NCI-H2227 treated with DMSO at 0.1 percent for 48 hours (cell line): ENCODE results near the gene KCNC2.

ENCODE experiments used
- DNase-seq: peaks from one replicate; lab custom pipeline; 2025; lab: John Stamatoyannopoulos, UW

KCNC2 gene

GRCh38 chr12:75058228-75058627, 151.4 kb downstream of the KCNC2 start:
- no peak for DNase-seq

DNA sequence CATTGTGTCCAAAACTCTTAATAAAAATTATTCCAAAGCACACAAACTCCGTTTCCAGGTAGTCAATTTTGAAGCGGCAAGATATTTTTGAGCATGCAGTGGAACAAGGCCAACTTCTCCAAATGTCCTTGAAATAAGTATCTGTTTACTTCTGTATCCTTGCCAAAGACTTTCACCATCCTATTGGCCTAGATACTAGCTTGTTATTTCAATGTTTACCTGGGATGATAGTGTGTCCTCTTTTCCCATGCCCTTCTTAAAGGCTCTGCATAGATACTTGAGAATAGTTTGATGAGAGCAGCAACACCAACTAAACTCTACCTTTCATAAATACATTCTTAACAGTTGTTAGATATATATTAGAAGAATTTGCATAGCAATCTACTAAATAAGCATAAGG, 160.9 kb downstream of the KCNC2 start:
- no peak for DNase-seq

- no peak for DNase-seq
These were observed 161.6 kb downstream of the KCNC2 start for GRCh38 chr12:75047885-75048525.

DNA sequence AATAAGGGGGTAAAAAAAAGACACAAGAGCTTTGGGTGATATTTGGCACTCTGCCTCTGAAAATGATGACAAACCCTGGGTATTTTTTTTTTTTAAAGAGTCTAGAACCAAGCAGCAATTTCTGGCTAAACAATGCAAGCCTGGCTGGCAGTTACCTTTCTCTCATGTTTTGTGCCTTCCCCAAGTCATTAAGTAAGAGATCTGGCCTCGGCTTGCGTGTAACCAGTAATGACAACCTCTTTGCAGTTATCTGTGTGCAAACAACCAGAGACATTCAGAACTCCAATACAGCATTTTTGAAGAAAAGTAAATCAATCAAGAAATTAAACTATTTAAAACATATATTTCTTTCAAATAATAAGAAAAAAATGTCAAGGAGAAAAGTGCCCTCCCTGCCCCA, 167.5 kb downstream of the KCNC2 start:
- DNase-seq, result no peak

GRCh38 chr12:75041472-75041871, 168.2 kb downstream of the KCNC2 start:
- no peak for DNase-seq

GRCh38 chr12:75020068-75020557, 189.5 kb downstream of the KCNC2 start:
- no peak for DNase-seq

GRCh38 chr12:75011120-75011519, 198.5 kb downstream of the KCNC2 start:
- no peak for DNase-seq

DNA sequence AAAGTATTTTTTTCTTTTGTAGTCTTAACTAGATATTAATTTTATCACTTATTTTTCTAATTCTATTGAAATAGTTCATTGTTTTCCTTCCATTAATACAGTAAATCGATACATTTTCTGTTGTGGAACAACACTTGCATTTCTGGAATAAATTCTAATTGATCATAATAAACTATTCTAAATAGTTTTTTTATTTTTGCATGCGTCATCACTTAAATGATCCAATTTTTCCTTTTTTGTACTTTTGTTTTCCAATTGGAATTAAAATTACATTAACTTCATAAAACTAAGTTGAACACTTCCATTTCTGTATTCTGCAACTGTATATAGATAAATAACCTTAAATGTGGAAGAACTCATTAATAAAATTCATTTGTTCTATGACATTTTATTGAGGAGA, 202.5 kb downstream of the KCNC2 start:
- no peak for DNase-seq

DNA sequence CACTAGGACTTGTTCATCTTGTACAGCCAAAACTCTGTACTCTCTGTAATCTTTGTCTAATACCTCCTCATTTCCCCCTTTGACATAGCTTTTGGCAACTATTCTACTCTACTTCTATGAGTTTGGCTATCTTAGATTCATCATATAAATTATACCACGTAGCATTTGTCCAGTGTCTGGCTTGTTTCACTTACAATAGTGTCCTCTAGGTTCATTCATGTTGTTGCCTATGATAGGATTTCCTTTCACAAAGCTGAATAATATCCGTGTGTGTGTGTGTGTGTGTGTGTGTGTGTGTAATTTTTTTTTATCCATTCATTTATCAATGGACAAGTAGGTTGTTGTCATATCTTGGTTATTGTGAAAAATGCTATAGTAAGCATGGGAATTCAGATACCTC, 209.5 kb downstream of the KCNC2 start:
- DNase-seq, result no peak

DNA sequence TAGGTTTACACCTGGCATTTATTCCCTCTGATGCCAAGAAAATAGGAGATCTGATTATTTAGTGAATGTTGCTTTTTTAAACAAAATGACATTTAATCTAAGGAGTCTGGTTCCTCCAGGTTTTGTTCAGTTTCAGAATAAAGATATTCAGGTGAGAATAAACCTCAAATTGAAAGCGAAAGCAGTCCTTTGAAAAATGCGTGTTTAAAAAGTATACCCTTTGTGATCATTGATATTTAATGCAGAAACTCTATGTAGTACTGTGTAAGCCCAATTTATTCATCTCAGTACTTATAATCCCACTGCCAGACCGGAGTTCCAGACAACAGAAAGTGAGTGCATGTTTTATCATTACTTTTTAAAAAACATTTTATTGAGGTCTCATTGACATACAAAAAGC, 210.2 kb downstream of the KCNC2 start:
- no peak for DNase-seq
